NCI-H748 (cell line): Measurements from ENCODE around the gene ERC2.

Experiments used
- DNase-seq: peaks from one replicate; lab custom pipeline; 2025; ENCODE audit not compliant: unreplicated experiment; lab: John Stamatoyannopoulos, UW

Gene ERC2

GRCh38 chr3:55469957-55470526 lies 998.2 kb downstream of the ERC2 start:
- DNase-seq: no peak

GRCh38 chr3:55468251-55468650 lies 1000.0 kb downstream of the ERC2 start:
- no peak for DNase-seq

GRCh38 chr3:55467099-55467498 lies 1001.2 kb downstream of the ERC2 start:
- DNase-seq: no peak

GRCh38 chr3:55466526-55466925 lies 1001.7 kb downstream of the ERC2 start:
- no peak for DNase-seq

GRCh38 chr3:55461896-55462295 lies 1006.4 kb downstream of the ERC2 start:
- DNase-seq: no peak

GRCh38 chr3:55459838-55460237 lies 1008.4 kb downstream of the ERC2 start:
- DNase-seq: no peak
